A549 (cell line): ENCODE results near the gene CCPG1. TPM values are rescaled to one million over a fixed set of nuclear protein-coding genes. Genes with fewer than 3 reads are reported as not detected.
A peak's percentile ranks its signal among the peaks of the same experiment; 100 is the strongest.

Experiments
- ATAC-seq, 2 experiments: fragments of 200-7000 bp in 1 of 2; fragments of >200 bp in 1 of 2; cut with Nextera tagmentation in 1 of 2; cut with Tn5 transposase in 1 of 2; 3 replicates each; pipeline versions ENCODE4 v1.8.0 to v1.9.1; 2018 to 2020; ENCODE audit warnings: mild to moderate bottlenecking in 1 of 2, moderate library complexity in 1 of 2
- CTCF ChIA-PET: fragments of 300-600 bp; sonication (Branson Sonifier 250); formaldehyde crosslinking; extraction: SDS; loops from one replicate; lab custom pipeline; 2021; ENCODE audit warnings: antibody characterized with exemption, inconsistent platforms; lab: Yijun Ruan, JAX
- POLR2A ChIA-PET: fragments of 350-600 bp; formaldehyde crosslinking; extraction: SDS; loops from one replicate; lab custom pipeline; 2021; ENCODE audit warnings: antibody characterized with exemption, inconsistent platforms; lab: Yijun Ruan, JAX
- DNase-seq, 2 experiments: peaks; one replicate each; pipeline versions ENCODE4 v3.0.0 to v3.0.0-alpha.2; 2011 to 2016; ENCODE audit warnings: low read depth in 1 of 2, low spot score in 1 of 2
- FAIRE-seq: peaks from 2 replicates; lab custom pipeline; 2011; peaks lifted over from hg19 to GRCh38; lab: Jason Lieb, UNC
- H3K27ac ChIP-seq, 2 experiments: fragments of >200 bp; sonication (Bioruptor Twin); formaldehyde crosslinking; 3 replicates each; pipeline ENCODE4 v1.5.1; 2016 to 2017
- H3K4me1 ChIP-seq: fragments of >200 bp; sonication (Bioruptor Twin); formaldehyde crosslinking; 3 replicates; pipeline ENCODE4 v1.6.1; 2016
- H3K4me2 ChIP-seq: fragments of >200 bp; sonication (Bioruptor Twin); formaldehyde crosslinking; 3 replicates; pipeline ENCODE4 v1.6.1; 2016
- H3K4me3 ChIP-seq: fragments of >200 bp; sonication (Bioruptor Twin); formaldehyde crosslinking; 3 replicates; pipeline ENCODE4 v1.5.1; 2016
- H3K9me3 ChIP-seq: fragments of >200 bp; sonication (Bioruptor Twin); formaldehyde crosslinking; 3 replicates; pipeline ENCODE4 v1.6.1; 2016
- ATOH8 ChIP-seq: fragments of 250-450 bp; sonication (Bioruptor Pico); IDR thresholded peaks from 2 replicates; pipeline ENCODE4 v1.5.0; 2020; ENCODE audit warnings: low read depth, mild to moderate bottlenecking, moderate library complexity
- BCL3 ChIP-seq: fragments of >200 bp; sonication (Bioruptor Twin); formaldehyde crosslinking; IDR thresholded peaks from 3 replicates; pipeline ENCODE4 v1.6.1; 2016
- CEBPB ChIP-seq, 2 experiments: fragments of >200 bp in 1 of 2; sonication (Bioruptor Twin) in 1 of 2; formaldehyde crosslinking in 1 of 2; IDR thresholded peaks; 2 replicates each; pipeline ENCODE4 v1.6.1; 2012 to 2016
- CHD2 ChIP-seq: fragments of 150-350 bp; IDR thresholded peaks from 2 replicates; pipeline ENCODE4 v1.6.1; 2014; ENCODE audit warnings: low read length; ENCODE audit not compliant: partially characterized antibody
- CHD4 ChIP-seq: fragments of 200-600 bp; sonication (generic); IDR thresholded peaks from 2 replicates; pipeline ENCODE4 v1.6.1; 2016; ENCODE audit warnings: antibody characterized with exemption, mild to moderate bottlenecking, borderline replicate concordance
- E2F6 ChIP-seq: IDR thresholded peaks from 2 replicates; pipeline ENCODE4 v1.6.1; 2012; ENCODE audit warnings: low read depth, borderline replicate concordance
- ELK1 ChIP-seq: fragments of 150-350 bp; IDR thresholded peaks from 2 replicates; pipeline ENCODE4 v1.6.1; 2014; ENCODE audit warnings: low read depth, mild to moderate bottlenecking, low read length
- FOSL2 ChIP-seq, 2 experiments: fragments of 450-650 bp in 1 of 2; fragments of >200 bp in 1 of 2; sonication (Bioruptor Twin) in 1 of 2; formaldehyde crosslinking; IDR thresholded peaks; 2 replicates each; pipeline versions ENCODE4 v1.5.0 to v1.6.1; 2016 to 2020; ENCODE audit warnings: mild to moderate bottlenecking in 1 of 2, moderate library complexity in 1 of 2
- HDAC2 ChIP-seq: fragments of 200-600 bp; sonication (generic); IDR thresholded peaks from 2 replicates; pipeline ENCODE4 v1.6.1; 2016
- HEYL ChIP-seq: fragments of 250-450 bp; sonication (Bioruptor Pico); IDR thresholded peaks from 2 replicates; pipeline ENCODE4 v1.8.0; 2021; ENCODE audit warnings: mild to moderate bottlenecking, moderate library complexity
- HMGXB4 ChIP-seq: fragments of 250-450 bp; sonication (Bioruptor Pico); IDR thresholded peaks from 2 replicates; pipeline ENCODE4 v1.5.0; 2021; ENCODE audit warnings: mild to moderate bottlenecking, moderate library complexity, borderline replicate concordance
- HOXB5 ChIP-seq: fragments of 250-450 bp; sonication (Bioruptor Pico); IDR thresholded peaks from 2 replicates; pipeline ENCODE4 v1.5.0; 2020; ENCODE audit warnings: mild to moderate bottlenecking, moderate library complexity
- KDM1A ChIP-seq: fragments of 200-600 bp; sonication (generic); IDR thresholded peaks from 2 replicates; pipeline ENCODE4 v1.6.1; 2016; ENCODE audit warnings: low read depth, mild to moderate bottlenecking
- KDM5A ChIP-seq: fragments of 200-600 bp; sonication (generic); IDR thresholded peaks from 2 replicates; pipeline ENCODE4 v1.6.1; 2016; ENCODE audit warnings: antibody characterized with exemption, mild to moderate bottlenecking
- PHF8 ChIP-seq: fragments of 200-600 bp; sonication (generic); IDR thresholded peaks from 2 replicates; pipeline ENCODE4 v1.6.1; 2016; ENCODE audit warnings: low read depth, mild to moderate bottlenecking, antibody characterized with exemption, moderate library complexity, borderline replicate concordance
- POLR2AphosphoS2 ChIP-seq: conservative IDR thresholded peaks from 2 replicates; pipeline ENCODE4 v1.6.1; 2012; ENCODE audit warnings: low read length, improper control_type of control experiment, inconsistent platforms
- RAD21 ChIP-seq, 2 experiments: fragments of >200 bp in 1 of 2; sonication (Bioruptor Twin) in 1 of 2; formaldehyde crosslinking in 1 of 2; IDR thresholded peaks in 1 of 2; conservative IDR thresholded peaks in 1 of 2; 2 replicates in 1 of 2; 3 replicates in 1 of 2; pipeline ENCODE4 v1.6.1; 2012 to 2018; ENCODE audit warnings: inconsistent platforms in 1 of 2
- RCOR1 ChIP-seq: fragments of 150-350 bp; IDR thresholded peaks from 2 replicates; pipeline ENCODE4 v1.6.1; 2014; ENCODE audit warnings: antibody characterized with exemption, low read length, low read depth
- RFX5 ChIP-seq: fragments of 450-650 bp; IDR thresholded peaks from 2 replicates; pipeline ENCODE4 v1.7.1; 2014; ENCODE audit warnings: antibody characterized with exemption, mild to moderate bottlenecking, moderate library complexity
- SMC3 ChIP-seq: fragments of >200 bp; sonication (Bioruptor Twin); formaldehyde crosslinking; IDR thresholded peaks from 3 replicates; pipeline ENCODE4 v1.6.1; 2018; ENCODE audit warnings: inconsistent platforms
- SREBF2 ChIP-seq: fragments of 450-650 bp; IDR thresholded peaks from 2 replicates; pipeline ENCODE4 v1.6.1; 2014; ENCODE audit warnings: mild to moderate bottlenecking, moderate library complexity
- TFCP2L1 ChIP-seq: fragments of 250-450 bp; sonication (Bioruptor Pico); IDR thresholded peaks from 2 replicates; pipeline ENCODE4 v1.5.0; 2021; ENCODE audit warnings: mild to moderate bottlenecking
- TP53 ChIP-seq: fragments of 250-450 bp; sonication (Bioruptor Pico); IDR thresholded peaks from 2 replicates; pipeline ENCODE4 v1.5.0; 2021; ENCODE audit warnings: mild to moderate bottlenecking, moderate library complexity
- ZC3H11A ChIP-seq: fragments of 450-650 bp; IDR thresholded peaks from 2 replicates; pipeline ENCODE4 v1.6.1; 2014; ENCODE audit warnings: antibody characterized with exemption, mild to moderate bottlenecking
- ZSCAN20 ChIP-seq: fragments of 250-450 bp; sonication (Bioruptor Pico); IDR thresholded peaks from 2 replicates; pipeline ENCODE4 v1.8.0; 2022; ENCODE audit warnings: mild to moderate bottlenecking, moderate library complexity
- WGBS: methylation state at CpG from one replicate; pipeline ENCODE4 v1.1.6; 2017; ENCODE audit errors: missing lambda C conversion rate; 5-methylcytosine and 5-hydroxymethylcytosine counted together
- polyA plus RNA-seq, 4 experiments: library from polyadenylated mRNA; depleted of rRNA in 3 of 4; stranded (reverse); fragments of >200 nt; fragmentation: RNase III in 1 of 4; extraction: RNeasy Plus Mini Kit Qiagen cat#74134 plus additional on column Dnase treatment in 1 of 4; gene quantifications; 2 replicates in 3 of 4; 3 replicates in 1 of 4; pipeline ENCODE4 v1.2.3, GENCODE V29; 2011 to 2017
- TF ChIP-seq, protein P1 (sequence below): IDR thresholded peaks from 2 replicates; pipeline ENCODE4 v1.6.1; 2012

The CCPG1 gene
- polyA plus RNA-seq, 2 of the 4 experiments (the other 2 are of a cell fraction): 36.6 to 176 TPM

- TF ChIP-seq E2F6: no peak
Observed at GRCh38 chr15:55320963-55321362, 87.2 kb downstream of the CCPG1 start (continued).

DNA sequence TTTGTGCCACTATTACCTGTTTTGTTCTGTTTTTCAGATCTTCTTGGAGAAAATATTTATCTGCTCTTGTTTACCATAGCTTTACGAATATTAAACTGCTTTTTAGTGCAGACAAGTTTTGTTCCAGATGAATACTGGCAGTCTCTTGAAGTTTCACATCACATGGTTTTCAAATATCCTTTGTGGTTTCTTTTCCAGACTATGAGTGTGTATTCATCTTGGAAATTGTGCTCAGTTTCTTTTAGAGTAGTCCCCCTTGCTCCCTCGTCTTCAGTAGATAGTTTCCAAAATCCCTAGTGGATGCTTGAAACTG is 88.0 kb downstream of the CCPG1 start:
- Histone ChIP-seq H3K4me1 (peaks cover 21% of the 10 kb centered on the region), H3K9me3 (no peaks in the 10 kb centered on the region), H3K27ac (peak overlapping the region; percentile 34 to 85; a peak in 3 of 6 replicates), H3K4me3 (peak overlapping the region; percentile 62; the same call in 2 of the 3 replicates), H3K4me2 (peak overlapping the region; percentile 72)
- WGBS: 79% methylated on average over 2 of the region's 2 CpGs
- DNase-seq: no peak
- CTCF ChIA-PET: interaction anchor here (1.1 to 2.5 kb wide), 4 partner anchors 29 to 115 kb away, joined by 4 to 14 read pairs (median 8); partner anchors contain the start of genes CCPG1 and PIERCE2
- no peak for FAIRE-seq
- POLR2A ChIA-PET: no interaction called here
- TF ChIP-seq FOSL2 (IDR thresholded peaks at IDR 0.05) (no peak), FOSL2 (CRISPR knock-in tag; IDR thresholded peaks at IDR 0.05) (no peak), SREBF2 (no peak), KDM5A (no peak), SMC3 (no peak), CHD2 (no peak), TFCP2L1 (CRISPR knock-in tag) (no peak), CEBPB (IDR thresholded peaks at IDR 0.05) (no peak), TP53 (CRISPR knock-in tag) (no peak), RAD21 (conservative IDR thresholded peaks at IDR 0.05 in 1 of 2, IDR thresholded peaks at IDR 0.05 in 1 of 2) (no peak), PHF8 (no peak), HMGXB4 (CRISPR knock-in tag) (no peak), ZSCAN20 (CRISPR knock-in tag) (no peak)
- TF ChIP-seq, protein P1, sequence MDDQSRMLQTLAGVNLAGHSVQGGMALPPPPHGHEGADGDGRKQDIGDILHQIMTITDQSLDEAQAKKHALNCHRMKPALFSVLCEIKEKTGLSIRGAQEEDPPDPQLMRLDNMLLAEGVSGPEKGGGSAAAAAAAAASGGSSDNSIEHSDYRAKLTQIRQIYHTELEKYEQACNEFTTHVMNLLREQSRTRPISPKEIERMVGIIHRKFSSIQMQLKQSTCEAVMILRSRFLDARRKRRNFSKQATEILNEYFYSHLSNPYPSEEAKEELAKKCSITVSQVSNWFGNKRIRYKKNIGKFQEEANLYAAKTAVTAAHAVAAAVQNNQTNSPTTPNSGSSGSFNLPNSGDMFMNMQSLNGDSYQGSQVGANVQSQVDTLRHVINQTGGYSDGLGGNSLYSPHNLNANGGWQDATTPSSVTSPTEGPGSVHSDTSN: no peak
- no peak for ATAC-seq

DNA sequence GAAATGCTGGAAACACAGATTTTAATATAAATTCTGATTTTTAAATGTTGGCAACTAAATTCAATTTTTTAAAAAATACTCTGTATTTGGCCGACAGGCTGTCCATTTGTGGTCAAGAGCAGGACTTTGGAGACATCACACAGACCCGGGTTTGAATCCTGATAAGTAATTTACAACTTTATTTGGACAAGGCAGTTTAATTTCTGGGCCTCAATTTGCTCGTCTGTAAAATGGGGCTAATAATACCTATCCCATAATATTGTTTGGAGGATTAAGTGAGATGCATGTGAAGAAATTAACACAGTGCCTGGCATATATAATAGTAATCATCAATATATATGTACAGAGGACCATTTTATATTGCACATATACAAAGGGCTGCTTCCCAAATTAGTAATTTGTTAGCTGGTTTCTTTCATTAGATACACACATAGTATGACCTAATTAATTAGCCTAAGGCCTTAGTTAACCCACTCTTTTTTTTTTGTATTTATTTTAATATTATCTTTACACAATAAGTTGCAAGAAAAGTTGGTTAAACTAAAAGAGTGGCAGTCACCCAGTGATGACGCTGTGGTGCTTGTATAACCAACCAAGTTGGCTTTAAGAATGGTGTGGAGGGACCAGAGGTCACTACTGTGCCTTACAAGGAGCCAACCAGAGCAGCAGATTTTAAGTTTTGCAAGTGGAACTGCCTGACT is 88.5 kb downstream of the CCPG1 start:
- FAIRE-seq: no peak

More for the DNA sequence above, 88.5 kb downstream of the CCPG1 start:
- peak overlapping the region; percentile 85 to 90 for H3K27ac ChIP-seq
- no peak for ATAC-seq
- TF ChIP-seq HOXB5 (CRISPR knock-in tag): no peak
- TF ChIP-seq HDAC2: peak; percentile 100
- TF ChIP-seq SREBF2: no peak
- TF ChIP-seq RFX5: no peak
- TF ChIP-seq CEBPB (IDR thresholded peaks at IDR 0.05): no peak
- peak; percentile 98 for TF ChIP-seq KDM1A
- TF ChIP-seq ATOH8 (CRISPR knock-in tag): no peak
- no peak for TF ChIP-seq ZC3H11A
- peak; percentile 85; the same call in 1 of the 2 replicates for TF ChIP-seq RCOR1
- TF ChIP-seq CHD4: peak; percentile 95
- TF ChIP-seq BCL3: no peak
- TF ChIP-seq HEYL: no peak
- TF ChIP-seq POLR2AphosphoS2: no peak
- no peak for TF ChIP-seq ELK1
- TF ChIP-seq ZSCAN20 (CRISPR knock-in tag): no peak
- TF ChIP-seq, all 56 proteins: peak for 4
- Histone ChIP-seq H3K4me3 (peak overlapping the region; percentile 62), H3K4me1 (peaks cover 21% of the 10 kb centered on the region), H3K4me2 (peak overlapping the region; percentile 72), H3K9me3 (no peaks in the 10 kb centered on the region)
- ChIA-PET POLR2A (interaction anchor here (0.6 to 2.2 kb wide), 8 partner anchors 12 to 123 kb away, joined by 3 to 42 read pairs (median 6); partner anchors contain the start of genes CCPG1, PIERCE2 and RSL24D1), CTCF (interaction anchor here (1.0 to 2.5 kb wide), 7 partner anchors 15 to 120 kb away, joined by 3 to 14 read pairs (median 4); partner anchors contain the start of genes CCPG1 and PIERCE2)
- DNase-seq: peak in 1 of 2 experiments; percentile 29
- 38% methylated on average over 4 of the region's 4 CpGs for WGBS
